Spleen (tissue), 11 donors: ENCODE results near the gene RTL10. TPM values are rescaled to one million over a fixed set of nuclear protein-coding genes. Genes with fewer than 3 reads are reported as not detected.

ENCODE experiments used
- DNase-seq: peaks from one replicate; pipeline ENCODE4 v3.0.0-alpha.2; 2020
- H3K27ac ChIP-seq, 8 donors: fragments of 200-600 bp; sonication (generic) in 7 of 8; 1 replicate in 4 of 8; 2 replicates in 4 of 8; pipeline versions ENCODE4 v1.5.0 to v1.8.0; 2016 to 2021; ENCODE audit warnings: inconsistent platforms in 4 of 8, mild to moderate bottlenecking in 4 of 8, moderate library complexity in 1 of 8
- H3K27me3 ChIP-seq, 7 donors: fragments of 200-600 bp; sonication (generic) in 6 of 7; replicated peaks in 1 of 7; 1 replicate in 4 of 7; 2 replicates in 3 of 7; pipeline versions ENCODE4 v1.5.0 to v1.8.0; 2016 to 2021; ENCODE audit warnings: inconsistent platforms in 3 of 7, mild to moderate bottlenecking in 1 of 7
- H3K36me3 ChIP-seq, 6 donors: fragments of 200-600 bp; sonication (generic) in 5 of 6; 1 replicate in 4 of 6; 2 replicates in 2 of 6; pipeline versions ENCODE4 v1.5.0 to v1.8.0; 2016 to 2021; ENCODE audit warnings: inconsistent platforms in 2 of 6
- H3K4me1 ChIP-seq, 6 donors: fragments of 200-600 bp; sonication (generic) in 5 of 6; 1 replicate in 3 of 6; 2 replicates in 3 of 6; pipeline versions ENCODE4 v1.5.0 to v1.8.0; 2016 to 2021; ENCODE audit warnings: inconsistent platforms in 3 of 6
- H3K4me3 ChIP-seq, 8 donors: fragments of 200-600 bp; sonication (generic) in 7 of 8; 1 replicate in 4 of 8; 2 replicates in 4 of 8; pipeline versions ENCODE4 v1.5.0 to v1.8.0; 2016 to 2021; ENCODE audit warnings: inconsistent platforms in 4 of 8, mild to moderate bottlenecking in 4 of 8, moderate library complexity in 2 of 8
- H3K9me3 ChIP-seq, 8 donors: fragments of 200-600 bp; sonication (generic) in 7 of 8; 1 replicate in 4 of 8; 2 replicates in 4 of 8; pipeline versions ENCODE4 v1.5.0 to v1.8.0; 2016 to 2021; ENCODE audit warnings: inconsistent platforms in 4 of 8
- CTCF ChIP-seq, 11 experiments: fragments of 200-600 bp in 7 of 11; fragments of 450-650 bp in 4 of 11; sonication (generic) in 4 of 11; IDR thresholded peaks in 8 of 11; conservative IDR thresholded peaks in 3 of 11; 1 replicate in 7 of 11; 2 replicates in 4 of 11; pipeline versions ENCODE4 v1.4.0 to v1.8.0; 2016 to 2021; ENCODE audit warnings: antibody characterized with exemption in 11 of 11, inconsistent platforms in 4 of 11, mild to moderate bottlenecking in 1 of 11
- POLR2A ChIP-seq, 3 donors: fragments of 450-650 bp; IDR thresholded peaks; one replicate each; pipeline ENCODE4 v1.5.1; 2017; ENCODE audit warnings: antibody characterized with exemption in 3 of 3, mild to moderate bottlenecking in 1 of 3
- POLR2AphosphoS5 ChIP-seq, 3 donors: sonication (generic); formaldehyde crosslinking; IDR thresholded peaks; one replicate each; pipeline ENCODE4 v1.5.1; 2017; ENCODE audit warnings: antibody characterized with exemption in 3 of 3
- WGBS, 5 donors: extraction: QIAGEN DNeasy Blood & Tissue Kit in 3 of 5; methylation state at CpG; one replicate each; pipeline versions ENCODE4 v1.1.5 to v1.1.7; 2013 to 2018; 5-methylcytosine and 5-hydroxymethylcytosine counted together
- intact Hi-C: fragments of 100-400 bp; cut with DNase I; formaldehyde crosslinking; loops from one replicate; pipeline ENCODE4 v1.15.0; 2023; ENCODE audit warnings: low total_unique reads
- polyA plus RNA-seq, 3 donors: library from polyadenylated mRNA; stranded (reverse); fragments of 200-250 nt; gene quantifications; one replicate each; pipeline ENCODE4 v1.2.1, GENCODE V29; 2013
- total RNA-seq, 7 donors: library from RNA; depleted of rRNA in 3 of 7; stranded (reverse); fragments of >200 nt in 3 of 7; fragmentation: NEBNext Ultra II Directional in 4 of 7; extraction: Animal tissue kit (Norgen Biotek cat#: 25700) in 4 of 7; gene quantifications; one replicate each; pipeline versions ENCODE4 v1.1.0 to v1.2.1, GENCODE V29; 2016 to 2021
- donor health status: healthy with polysubstance abuse.
- donor health status: DM: no; HTN: no; CAD: no; lungs with moderate emphysema.
- donor health status: DM: no; HTN: no; CAD: no.
- donor health status: Bipolar disorder and iron deficiency.
- donor health status: healthy.
- donor health status: DM: no; HTN: no; CAD: no.
- donor health status: DM: yes; HTN: yes; CAD: no.

The RTL10 gene
- total and polyA plus RNA-seq, 10 donors: 8.3 to 22.9 (median 17.8) TPM

DNA sequence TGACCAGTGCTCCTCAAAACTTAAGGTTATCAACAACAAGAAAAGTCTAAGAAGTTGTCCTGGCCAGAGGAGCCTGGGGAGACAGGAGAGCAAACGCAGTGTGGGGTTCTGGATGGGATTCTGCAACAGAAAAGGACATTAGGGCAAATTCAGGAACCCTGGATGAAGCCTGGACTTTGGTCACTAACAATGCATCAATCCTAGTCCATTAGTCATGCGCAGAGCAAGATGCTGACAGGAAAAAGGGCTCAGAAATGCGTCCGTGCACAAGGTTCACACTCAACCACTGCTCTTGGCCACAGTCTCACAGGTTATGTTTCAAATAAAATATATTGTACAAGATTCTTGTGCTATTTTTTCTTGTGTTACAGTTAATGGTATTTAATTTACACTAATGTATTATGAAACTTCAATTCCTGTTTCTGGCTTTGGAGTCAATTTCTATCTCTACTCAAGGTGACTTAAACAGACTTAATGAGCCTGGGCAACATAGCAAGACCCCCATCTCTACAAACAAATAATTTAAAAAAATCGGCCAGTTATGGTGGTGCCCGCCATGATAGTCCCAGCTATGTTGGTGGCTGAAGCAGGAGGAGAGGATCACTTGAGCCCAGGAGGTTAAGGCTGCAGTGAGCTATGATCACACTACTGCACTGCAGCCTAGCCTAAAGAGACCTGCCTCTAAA lies 13.6 kb downstream of the RTL10 start:
- Histone ChIP-seq H3K36me3 (no peaks in the 10 kb centered on the region), H3K4me3 (no peak overlapping the region), H3K9me3 (no peaks in the 10 kb centered on the region), H3K27me3 (no peaks in the 10 kb centered on the region), H3K4me1 (peaks cover 22 to 44% (median 38%) of the 10 kb centered on the region in 6 donors), H3K27ac (no peak overlapping the region)
- intact Hi-C loops: no loop called here
- TF ChIP-seq POLR2AphosphoS5 (IDR thresholded peaks at IDR 0.05) (no peak), POLR2A (IDR thresholded peaks at IDR 0.05) (no peak), CTCF (IDR thresholded peaks at IDR 0.05 in 8 of 11, conservative IDR thresholded peaks at IDR 0.05 in 3 of 11) (no peak)
- no peak for DNase-seq
- 94 to 98% (median 96%) methylated on average over 6 of the region's 6 CpGs for WGBS, 5 donors

GRCh38 chr22:19840059-19840458 lies 14.6 kb downstream of the RTL10 start:
- Histone ChIP-seq H3K27me3 (no peaks in the 10 kb centered on the region), H3K4me1 (peaks cover 16 to 34% (median 29%) of the 10 kb centered on the region in 6 donors), H3K36me3 (no peaks in the 10 kb centered on the region), H3K27ac (no peak overlapping the region), H3K9me3 (no peaks in the 10 kb centered on the region), H3K4me3 (no peak overlapping the region)
- DNase-seq: no peak
- TF ChIP-seq POLR2A (IDR thresholded peaks at IDR 0.05) (no peak), CTCF (IDR thresholded peaks at IDR 0.05 in 8 of 11, conservative IDR thresholded peaks at IDR 0.05 in 3 of 11) (no peak), POLR2AphosphoS5 (IDR thresholded peaks at IDR 0.05) (no peak)
- WGBS, 5 donors: 75 to 93% (median 86%) methylated on average over 4 of the region's 4 CpGs
- intact Hi-C loops: no loop called here

- H3K27ac ChIP-seq: no peak overlapping the region
- TF ChIP-seq POLR2AphosphoS5 (IDR thresholded peaks at IDR 0.05): no peak
- H3K4me3 ChIP-seq: no peak overlapping the region
- no peak for DNase-seq
- no peaks in the 10 kb centered on the region for H3K36me3 ChIP-seq
- H3K9me3 ChIP-seq: no peaks in the 10 kb centered on the region
- 56 to 91% (median 79%) methylated on average over 6 of the region's 6 CpGs for WGBS, 5 donors
- H3K4me1 ChIP-seq: peaks cover 0 to 15% (median 12%) of the 10 kb centered on the region in 6 donors
- intact Hi-C loops: no loop called here
- no peaks in the 10 kb centered on the region for H3K27me3 ChIP-seq
Observed at GRCh38 chr22:19837915-19838314, 16.8 kb downstream of the RTL10 start.

DNA sequence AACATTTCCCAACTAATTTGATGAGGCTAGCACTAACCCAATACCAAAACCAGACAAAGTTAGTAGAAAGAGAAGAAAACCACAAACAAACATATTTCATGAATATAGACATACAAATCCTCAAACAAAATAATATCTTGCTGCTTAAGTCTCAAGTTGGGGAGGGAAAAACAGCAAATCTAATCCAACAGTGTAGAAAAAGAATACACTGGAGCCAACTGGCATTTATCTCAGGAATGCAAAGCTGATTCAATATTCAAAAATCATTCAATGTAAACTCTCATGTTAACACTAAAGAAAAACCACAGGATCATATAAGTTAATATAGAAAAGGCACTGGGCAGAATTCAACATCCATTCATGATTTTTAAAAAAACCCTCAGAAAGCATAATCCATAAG lies 18.2 kb downstream of the RTL10 start:
- H3K9me3 ChIP-seq: no peaks in the 10 kb centered on the region
- DNase-seq: no peak

More for the DNA sequence above, 18.2 kb downstream of the RTL10 start:
- Histone ChIP-seq H3K4me3 (no peak overlapping the region), H3K27ac (no peak overlapping the region), H3K27me3 (no peaks in the 10 kb centered on the region), H3K36me3 (no peaks in the 10 kb centered on the region), H3K4me1 (peaks cover 0 to 14% (median 10%) of the 10 kb centered on the region in 6 donors)
- TF ChIP-seq CTCF (IDR thresholded peaks at IDR 0.05 in 8 of 11, conservative IDR thresholded peaks at IDR 0.05 in 3 of 11) (no peak), POLR2A (IDR thresholded peaks at IDR 0.05) (no peak), POLR2AphosphoS5 (IDR thresholded peaks at IDR 0.05) (no peak)
- intact Hi-C loops: no loop called here
